ENCODE results near the gene CUBN.

CUBN gene

GRCh38 chr10:16910793-16911164 is 218.8 kb downstream of the CUBN start:
- POLR2A ChIA-PET: interaction anchor here (0.7 kb wide), 1 partner anchor 298 kb away, joined by 3 read pairs; no protein-coding TSS in a partner anchor
- TF ChIP-seq, protein P1, sequence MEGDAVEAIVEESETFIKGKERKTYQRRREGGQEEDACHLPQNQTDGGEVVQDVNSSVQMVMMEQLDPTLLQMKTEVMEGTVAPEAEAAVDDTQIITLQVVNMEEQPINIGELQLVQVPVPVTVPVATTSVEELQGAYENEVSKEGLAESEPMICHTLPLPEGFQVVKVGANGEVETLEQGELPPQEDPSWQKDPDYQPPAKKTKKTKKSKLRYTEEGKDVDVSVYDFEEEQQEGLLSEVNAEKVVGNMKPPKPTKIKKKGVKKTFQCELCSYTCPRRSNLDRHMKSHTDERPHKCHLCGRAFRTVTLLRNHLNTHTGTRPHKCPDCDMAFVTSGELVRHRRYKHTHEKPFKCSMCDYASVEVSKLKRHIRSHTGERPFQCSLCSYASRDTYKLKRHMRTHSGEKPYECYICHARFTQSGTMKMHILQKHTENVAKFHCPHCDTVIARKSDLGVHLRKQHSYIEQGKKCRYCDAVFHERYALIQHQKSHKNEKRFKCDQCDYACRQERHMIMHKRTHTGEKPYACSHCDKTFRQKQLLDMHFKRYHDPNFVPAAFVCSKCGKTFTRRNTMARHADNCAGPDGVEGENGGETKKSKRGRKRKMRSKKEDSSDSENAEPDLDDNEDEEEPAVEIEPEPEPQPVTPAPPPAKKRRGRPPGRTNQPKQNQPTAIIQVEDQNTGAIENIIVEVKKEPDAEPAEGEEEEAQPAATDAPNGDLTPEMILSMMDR (IDR thresholded peaks at IDR 0.05; ENCODE audit: insufficient read depth, low read length, missing control alignments): no peak
- no peak overlapping the region for H3K4me3 ChIP-seq (ENCODE audit: low read depth, low read length)
- CTCF ChIA-PET: no interaction called here
- DNase-seq (ENCODE audit: low read depth, low spot score): no peak

DNA sequence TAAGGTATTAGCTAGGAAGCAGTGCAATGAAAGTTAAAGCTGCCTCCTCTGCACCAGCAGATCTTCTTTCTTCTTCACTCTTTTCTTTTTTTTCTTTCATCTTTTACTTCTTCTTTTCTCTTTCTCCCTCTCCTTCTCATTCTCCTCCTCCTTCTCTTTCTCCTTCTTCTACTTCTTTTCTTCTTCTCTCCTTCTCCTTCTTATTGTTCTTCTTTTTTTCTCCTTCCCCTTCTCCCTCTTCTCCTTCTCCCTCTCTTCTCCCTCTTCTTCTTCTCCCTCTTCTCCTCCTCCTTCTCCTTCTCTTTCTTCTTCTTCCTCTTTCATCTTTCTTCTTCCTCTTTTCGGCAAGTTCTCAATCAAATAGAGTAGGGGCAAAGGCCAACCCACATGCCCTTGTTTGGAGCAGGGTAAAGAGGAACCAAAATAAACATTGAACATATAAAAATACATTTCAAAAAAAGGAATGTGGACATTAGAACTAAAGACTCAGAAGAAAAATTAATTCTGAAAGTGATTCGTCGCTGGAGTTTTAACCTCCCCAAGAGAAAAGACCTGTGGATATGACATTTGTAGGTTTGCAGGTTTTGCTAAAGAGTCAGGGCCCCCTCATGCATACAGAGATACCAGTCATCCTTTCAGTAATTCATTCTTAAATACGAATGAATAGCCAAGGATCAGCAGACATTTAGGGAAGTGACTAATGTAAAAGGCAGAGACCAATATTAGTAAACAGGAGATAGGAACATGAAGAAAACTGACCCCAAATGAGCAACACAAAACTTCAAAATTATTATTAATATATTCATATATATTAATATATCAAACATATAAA is 219.4 kb downstream of the CUBN start:
- POLR2A ChIA-PET: interaction anchor here (0.7 kb wide), 1 partner anchor 299 kb away, joined by 3 read pairs; no protein-coding TSS in a partner anchor
- no peak overlapping the region for H3K4me3 ChIP-seq (ENCODE audit: low read depth, low read length)
- no peak for DNase-seq (ENCODE audit: low read depth, low spot score)
- TF ChIP-seq, protein P1 (IDR thresholded peaks at IDR 0.05; ENCODE audit: insufficient read depth, low read length, missing control alignments): no peak
- CTCF ChIA-PET: interaction anchor here (1.1 kb wide), 1 partner anchor 35 kb away, joined by 3 read pairs; no protein-coding TSS in a partner anchor

DNA sequence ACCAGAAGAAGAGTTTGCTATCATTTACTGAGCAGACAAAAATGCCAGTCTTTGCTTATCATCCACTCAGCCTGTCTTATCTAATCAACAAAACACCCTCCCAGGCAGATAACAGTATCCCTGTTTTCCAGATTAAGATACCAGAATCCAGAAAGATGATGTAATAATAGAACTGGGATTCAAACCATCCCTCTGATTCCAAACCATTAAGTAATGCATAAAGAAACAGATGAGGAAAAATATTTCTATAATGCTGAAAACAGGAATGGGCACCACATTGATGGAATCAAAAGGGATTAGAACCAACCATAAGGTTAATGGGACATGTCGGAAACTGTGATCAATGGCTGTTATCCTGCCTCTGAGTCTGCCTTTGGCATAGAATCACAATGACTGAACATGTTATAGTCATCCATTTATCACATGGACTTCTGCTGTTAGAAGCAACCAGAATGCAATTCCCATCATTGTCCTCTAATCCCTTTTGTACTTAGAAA is 220.3 kb downstream of the CUBN start:
- no peak overlapping the region for H3K4me3 ChIP-seq (ENCODE audit: low read depth, low read length)
- TF ChIP-seq, protein P1 (IDR thresholded peaks at IDR 0.05; ENCODE audit: insufficient read depth, low read length, missing control alignments): no peak
- ChIA-PET CTCF (interaction anchor here (1.1 kb wide), 1 partner anchor 36 kb away, joined by 3 read pairs; no protein-coding TSS in a partner anchor), POLR2A (no interaction called here)
- DNase-seq (ENCODE audit: low read depth, low spot score): no peak

- POLR2A ChIA-PET: no interaction called here
- CTCF ChIA-PET: interaction anchor here (1.0 kb wide), 1 partner anchor 59 kb away, joined by 3 read pairs; no protein-coding TSS in a partner anchor
- TF ChIP-seq, protein P1 (IDR thresholded peaks at IDR 0.05; ENCODE audit: insufficient read depth, low read length, missing control alignments): no peak
- no peak overlapping the region for H3K4me3 ChIP-seq (ENCODE audit: low read depth, low read length)
- DNase-seq (ENCODE audit: low read depth, low spot score): no peak
Measured at GRCh38 chr10:16907687-16908086, 221.9 kb downstream of the CUBN start.

GRCh38 chr10:16905320-16905719 is 224.3 kb downstream of the CUBN start:
- TF ChIP-seq, protein P1 (IDR thresholded peaks at IDR 0.05; ENCODE audit: insufficient read depth, low read length, missing control alignments): no peak
- ChIA-PET POLR2A (no interaction called here), CTCF (no interaction called here)
- peak; percentile 24 for DNase-seq (ENCODE audit: low read depth, low spot score)
- H3K4me3 ChIP-seq (ENCODE audit: low read depth, low read length): no peak overlapping the region

- peak; percentile 54 for DNase-seq (ENCODE audit: low read depth, low spot score)
- CTCF ChIA-PET: no interaction called here
- TF ChIP-seq, protein P1 (IDR thresholded peaks at IDR 0.05; ENCODE audit: insufficient read depth, low read length, missing control alignments): no peak
- POLR2A ChIA-PET: no interaction called here
- no peak overlapping the region for H3K4me3 ChIP-seq (ENCODE audit: low read depth, low read length)
Measured at GRCh38 chr10:16904639-16905061, 225.0 kb downstream of the CUBN start.

Data from AG04449 (cell line).